IMR-90 (cell line): Measurements from ENCODE around the gene ZDHHC18. TPM values are rescaled to one million over a fixed set of nuclear protein-coding genes. Genes with fewer than 3 reads are reported as not detected.
A peak's percentile ranks its signal among the peaks of the same experiment; 100 is the strongest.

Experiments
- ATAC-seq: fragments of 200-7000 bp; cut with Tn5 transposase; 2 replicates; pipeline ENCODE4 v1.9.1; 2020; ENCODE audit warnings: low read depth, mild to moderate bottlenecking, moderate library complexity
- BruUV-seq: library from RNA; stranded (reverse); fragments of 400-500 nt; replicated peaks from 2 replicates; lab custom pipeline; 2021; lab: Mats Ljungman, UMichigan
- CTCF ChIA-PET: fragments of 300-600 bp; formaldehyde crosslinking; extraction: SDS; loops from one replicate; lab custom pipeline; 2021; ENCODE audit warnings: antibody characterized with exemption; lab: Yijun Ruan, JAX
- POLR2A ChIA-PET: fragments of 300-600 bp; sonication (Branson Sonifier 250); formaldehyde crosslinking; loops from one replicate; lab custom pipeline; 2022; ENCODE audit warnings: antibody characterized with exemption; ENCODE audit not compliant: unreplicated experiment; lab: Charles Lee
- DNase-seq: peaks from one replicate; pipeline ENCODE4 v3.0.0; 2013
- H2AFZ ChIP-seq: replicated peaks from 2 replicates; pipeline ENCODE3; 2013; ENCODE audit warnings: low read length, mild to moderate bottlenecking; ENCODE audit not compliant: poor library complexity
- H2AK5ac ChIP-seq: 2 replicates; pipeline ENCODE4 v1.6.1; 2013; ENCODE audit warnings: low read depth, low read length, inconsistent platforms
- H2AK9ac ChIP-seq: replicated peaks from 2 replicates; pipeline ENCODE3; 2013; ENCODE audit warnings: mild to moderate bottlenecking, low read depth, low read length, moderate library complexity; ENCODE audit not compliant: poor library complexity
- H2BK120ac ChIP-seq: 2 replicates; pipeline ENCODE4 v1.6.1; 2013; ENCODE audit warnings: low read depth, low read length, inconsistent platforms
- H2BK15ac ChIP-seq: 3 replicates; pipeline ENCODE4 v1.6.1; 2013; ENCODE audit warnings: low read depth, low read length, inconsistent platforms
- H2BK20ac ChIP-seq: 2 replicates; pipeline ENCODE4 v1.6.1; 2013; ENCODE audit warnings: low read depth, mild to moderate bottlenecking, inconsistent platforms, low read length, moderate library complexity
- H2BK5ac ChIP-seq: 2 replicates; pipeline ENCODE4 v1.6.1; 2013; ENCODE audit warnings: mild to moderate bottlenecking, low read depth, low read length, inconsistent platforms; ENCODE audit not compliant: poor library complexity, severe bottlenecking
- H3K14ac ChIP-seq: replicated peaks from 2 replicates; pipeline ENCODE4 v1.6.1; 2013; ENCODE audit warnings: low read depth, low read length, inconsistent platforms
- H3K18ac ChIP-seq: 2 replicates; pipeline ENCODE4 v1.6.1; 2013; ENCODE audit warnings: low read depth, low read length, control low read depth
- H3K23ac ChIP-seq: 2 replicates; pipeline ENCODE4 v1.6.1; 2013; ENCODE audit warnings: low read depth, low read length, inconsistent platforms
- H3K27ac ChIP-seq: 2 replicates; pipeline ENCODE4 v1.5.1; 2013; ENCODE audit warnings: mild to moderate bottlenecking, control low read depth, low read length; ENCODE audit not compliant: insufficient read depth
- H3K27me3 ChIP-seq: 2 replicates; pipeline ENCODE4 v1.6.1; 2013; ENCODE audit warnings: low read length; ENCODE audit not compliant: control insufficient read depth, insufficient read depth
- H3K36me3 ChIP-seq: 2 replicates; pipeline ENCODE4 v1.6.1; 2013; ENCODE audit warnings: low read length, mixed read lengths; ENCODE audit not compliant: control insufficient read depth, insufficient read depth
- H3K4ac ChIP-seq: 2 replicates; pipeline ENCODE4 v1.6.1; 2013; ENCODE audit warnings: low read depth, low read length, inconsistent platforms
- H3K4me1 ChIP-seq: 2 replicates; pipeline ENCODE4 v1.6.1; 2013; ENCODE audit warnings: low read length, mixed read lengths; ENCODE audit not compliant: control insufficient read depth, insufficient read depth
- H3K4me2 ChIP-seq: 2 replicates; pipeline ENCODE4 v1.6.1; 2013; ENCODE audit warnings: low read depth, mild to moderate bottlenecking, control low read depth, low read length, moderate library complexity
- H3K4me3 ChIP-seq: 2 replicates; pipeline ENCODE4 v1.5.1; 2013; ENCODE audit warnings: low read depth, mild to moderate bottlenecking, control low read depth, low read length, moderate library complexity; ENCODE audit not compliant: insufficient read depth
- H3K56ac ChIP-seq: 2 replicates; pipeline ENCODE4 v1.6.1; 2013; ENCODE audit warnings: low read length, inconsistent platforms; ENCODE audit not compliant: insufficient read depth; ENCODE audit errors: extremely low read depth
- H3K79me1 ChIP-seq, 2 experiments: 2 replicates each; pipeline ENCODE4 v1.6.1; 2013; ENCODE audit warnings: low read length in 2 of 2, inconsistent platforms in 1 of 2, low read depth in 1 of 2
- H3K9ac ChIP-seq: 2 replicates; pipeline ENCODE4 v1.6.1; 2013; ENCODE audit warnings: low read depth, low read length, control low read depth
- H3K9me1 ChIP-seq: 2 replicates; pipeline ENCODE4 v1.6.1; 2013; ENCODE audit warnings: low read length, inconsistent platforms; ENCODE audit not compliant: insufficient read depth
- H3K9me3 ChIP-seq: 2 replicates; pipeline ENCODE4 v1.6.1; 2013; ENCODE audit warnings: low read length; ENCODE audit not compliant: control insufficient read depth, insufficient read depth
- H4K20me1 ChIP-seq: 2 replicates; pipeline ENCODE4 v1.6.1; 2013; ENCODE audit warnings: low read length, inconsistent platforms; ENCODE audit not compliant: insufficient read depth
- H4K5ac ChIP-seq: 2 replicates; pipeline ENCODE4 v1.6.1; 2013; ENCODE audit warnings: mild to moderate bottlenecking, low read depth, low read length, control low read depth
- H4K8ac ChIP-seq, 2 experiments: 2 replicates each; pipeline ENCODE4 v1.6.1; 2013; ENCODE audit warnings: low read depth in 2 of 2, low read length in 2 of 2, control low read depth in 1 of 2, inconsistent platforms in 1 of 2
- H4K91ac ChIP-seq: 2 replicates; pipeline ENCODE4 v1.6.1; 2013; ENCODE audit warnings: low read depth, low read length, inconsistent platforms; ENCODE audit not compliant: insufficient read depth
- BHLHE40 ChIP-seq: fragments of 150-350 bp; IDR thresholded peaks from 2 replicates; pipeline ENCODE4 v1.6.1; 2016; ENCODE audit warnings: mild to moderate bottlenecking, low read depth, low read length
- CEBPB ChIP-seq: IDR thresholded peaks from 2 replicates; pipeline ENCODE4 v1.6.1; 2012; ENCODE audit warnings: low read depth, low read length, improper control_type of control experiment
- CHD1 ChIP-seq: IDR thresholded peaks from 2 replicates; pipeline ENCODE4 v1.6.1; 2012; ENCODE audit warnings: low read depth, low read length, improper control_type of control experiment
- CTCF ChIP-seq: conservative IDR thresholded peaks from 2 replicates; pipeline ENCODE4 v1.5.1; 2012; ENCODE audit warnings: mild to moderate bottlenecking, low read depth, low read length, improper control_type of control experiment
- ELK1 ChIP-seq: fragments of 150-350 bp; IDR thresholded peaks from 2 replicates; pipeline ENCODE4 v1.6.1; 2016; ENCODE audit warnings: low read depth, mild to moderate bottlenecking, low read length, moderate library complexity, borderline replicate concordance
- FOS ChIP-seq: fragments of 150-350 bp; IDR thresholded peaks from 2 replicates; pipeline ENCODE4 v1.6.1; 2016; ENCODE audit warnings: low read depth, low read length
- MAFK ChIP-seq: IDR thresholded peaks from 2 replicates; pipeline ENCODE4 v1.6.1; 2012; ENCODE audit warnings: low read depth, low read length, improper control_type of control experiment
- MAZ ChIP-seq: IDR thresholded peaks from 2 replicates; pipeline ENCODE4 v1.6.1; 2012; ENCODE audit warnings: low read depth, mild to moderate bottlenecking, low read length, improper control_type of control experiment, moderate library complexity, borderline replicate concordance
- MXI1 ChIP-seq: IDR thresholded peaks from 2 replicates; pipeline ENCODE4 v1.6.1; 2012; ENCODE audit warnings: low read depth, mild to moderate bottlenecking, low read length, moderate library complexity, borderline replicate concordance
- NFE2L2 ChIP-seq: fragments of 150-350 bp; IDR thresholded peaks from 2 replicates; pipeline ENCODE4 v1.6.1; 2016; ENCODE audit warnings: low read depth, mild to moderate bottlenecking, low read length
- POLR2A ChIP-seq: IDR thresholded peaks from 2 replicates; pipeline ENCODE4 v1.6.1; 2012; ENCODE audit warnings: mild to moderate bottlenecking, low read depth, low read length
- RAD21 ChIP-seq: IDR thresholded peaks from 2 replicates; pipeline ENCODE4 v1.6.1; 2012; ENCODE audit warnings: low read length, improper control_type of control experiment
- RCOR1 ChIP-seq: IDR thresholded peaks from 2 replicates; pipeline ENCODE4 v1.6.1; 2012; ENCODE audit warnings: mild to moderate bottlenecking, low read length, improper control_type of control experiment; ENCODE audit not compliant: insufficient replicate concordance
- RFX5 ChIP-seq: IDR thresholded peaks from 2 replicates; pipeline ENCODE4 v1.8.0; 2012; ENCODE audit warnings: low read depth, mild to moderate bottlenecking, low read length, moderate library complexity
- SMC3 ChIP-seq: fragments of 150-350 bp; IDR thresholded peaks from 2 replicates; pipeline ENCODE4 v1.6.1; 2016; ENCODE audit warnings: low read depth, mild to moderate bottlenecking, antibody characterized with exemption, low read length, moderate library complexity
- USF2 ChIP-seq: fragments of 150-350 bp; IDR thresholded peaks from 2 replicates; pipeline ENCODE4 v1.6.1; 2017; ENCODE audit warnings: mild to moderate bottlenecking, antibody characterized with exemption, low read length, low read depth
- WGBS, 2 experiments: methylation state at CpG; one replicate each; pipeline versions ENCODE4 v1.1.5 to v1.1.7; 2013; ENCODE audit warnings: missing lambda C conversion rate in 2 of 2; ENCODE audit not compliant: insufficient read length in 1 of 2; ENCODE audit errors: extremely low coverage in 2 of 2; 5-methylcytosine and 5-hydroxymethylcytosine counted together
- dilution Hi-C: fragments of 300-500 bp; cut with HindIII; formaldehyde crosslinking; loops from one replicate; pipeline ENCODE4 v1.14.3; 2018; ENCODE audit warnings: low sequenced_read_pairs; ENCODE audit not compliant: unreplicated experiment
- in situ Hi-C: fragments of 300-500 bp; cut with MboI; formaldehyde crosslinking; loops from 3 replicates; pipeline ENCODE4 v1.14.3; 2019; ENCODE audit warnings: low sequenced_read_pairs, inconsistent platforms, mixed read lengths
- intact Hi-C: fragments of 100-400 bp; cut with micrococcal nuclease; formaldehyde crosslinking; loops from 2 replicates; pipeline ENCODE4 v1.10.0; 2022
- polyA plus RNA-seq, 3 experiments: library from polyadenylated mRNA; depleted of rRNA; stranded (reverse); fragments of >200 nt; gene quantifications; 2 replicates each; pipeline ENCODE4 v1.2.3, GENCODE V29; 2012; ENCODE audit warnings: low replicate concordance in 1 of 3
- total RNA-seq: library from RNA; depleted of rRNA; stranded (reverse); fragments of >200 nt; gene quantifications from 2 replicates; pipeline ENCODE4 v1.2.3, GENCODE V29; 2012

ZDHHC18 gene
- total and polyA plus RNA-seq, 2 of the 4 experiments (the other 2 are of a cell fraction) = 12.5 to 37.0 TPM

- intact Hi-C loops (loop anchor here (1.0 kb wide), 1 partner anchor 25 kb away; no protein-coding TSS in a partner anchor), dilution Hi-C loops (no loop called here), in situ Hi-C loops (no loop called here)
- Histone ChIP-seq H3K4ac (no peak overlapping the region), H2BK15ac (no peak overlapping the region), H3K56ac (no peak overlapping the region), H4K8ac (no peak overlapping the region), H4K20me1 (peaks cover 8% of the 10 kb centered on the region; the same call in 1 of the 2 replicates), H2BK5ac (no peak overlapping the region), H2AFZ (peak overlapping the region; percentile 8), H2BK20ac (no peak overlapping the region), H3K27me3 (no peaks in the 10 kb centered on the region), H3K9me3 (no peaks in the 10 kb centered on the region), H2BK120ac (no peak overlapping the region), H2AK5ac (peak overlapping the region; percentile 59; the same call in 1 of the 2 replicates), H4K91ac (no peak overlapping the region), H3K9me1 (peaks cover 5% of the 10 kb centered on the region; the same call in 1 of the 2 replicates), H3K14ac (no peak overlapping the region), H3K4me3 (no peak overlapping the region), H3K23ac (no peak overlapping the region), H2AK9ac (peak overlapping the region; percentile 2), H3K4me2 (no peak overlapping the region), H3K27ac (no peak overlapping the region), H3K9ac (no peak overlapping the region), H3K36me3 (peaks cover 58% of the 10 kb centered on the region), H3K4me1 (peaks cover 10% of the 10 kb centered on the region), H3K79me1 (peaks cover 0 to 9% of the 10 kb centered on the region in 2 experiments; a peak in 1 of 4 replicates), H4K5ac (no peak overlapping the region), H3K18ac (no peak overlapping the region)
- TF ChIP-seq BHLHE40 (no peak), RCOR1 (peak; percentile 66), MAFK (peak; percentile 37; the same call in 1 of the 2 replicates), MAZ (peak; percentile 61; the same call in 1 of the 2 replicates), USF2 (no peak), CEBPB (0 out of 2 replicates have a peak, but pooled peaks have one; percentile 4), NFE2L2 (no peak), POLR2A (0 out of 2 replicates have a peak, but pooled peaks have one; percentile 40), CTCF (peak; percentile 88), RFX5 (no peak), MXI1 (no peak), SMC3 (peak; percentile 91), ELK1 (no peak), CHD1 (no peak), RAD21 (peak; percentile 86), FOS (no peak)
- BruUV-seq = no TSS peak
- no CpG with 5 or more reads among the region's 3 CpGs for WGBS, 2 experiments
- peak; percentile 87 for ATAC-seq
- CTCF ChIA-PET = no interaction called here
- POLR2A ChIA-PET = interaction anchor here (0.5 kb wide), 1 partner anchor 63 kb away, joined by 5 read pairs; no protein-coding TSS in a partner anchor
- DNase-seq = peak; percentile 80
Observed at GRCh38 chr1:26853156-26853555, 26.7 kb downstream of the ZDHHC18 start.
